Activated CD8-positive, alpha-beta T cell treated with anti-CD3 and anti-CD28 coated beads, Interleukin-2, amount 10 ng/mL, durations not matched to agents 7 days and 5 days (primary cell): ENCODE measurements around the gene EFNA3. TPM values are rescaled to one million over a fixed set of nuclear protein-coding genes. Genes with fewer than 3 reads are reported as not detected.

ENCODE experiments used
- ATAC-seq: fragments of 150-1000 bp; cut with Tn5 transposase; one replicate; pipeline ENCODE4 v1.10.0; 2021; ENCODE audit warnings: moderate library complexity
- CTCF ChIA-PET: fragments of 350-600 bp; sonication (Branson Sonifier 250); formaldehyde crosslinking; loops from one replicate; lab custom pipeline; 2021; ENCODE audit warnings: antibody characterized with exemption; lab: Charles Lee
- POLR2A ChIA-PET: fragments of 350-600 bp; sonication (Branson Sonifier 250); formaldehyde crosslinking; loops from one replicate; lab custom pipeline; 2021; ENCODE audit warnings: antibody characterized with exemption; lab: Charles Lee
- DNase-seq: peaks from one replicate; pipeline ENCODE4 v3.0.0-alpha.2; 2020
- H3K27ac Mint-ChIP-seq: one replicate; pipeline ENCODE4 v1.8.0; 2021; ENCODE audit warnings: mild to moderate bottlenecking, mixed read lengths
- H3K27me3 Mint-ChIP-seq: one replicate; pipeline ENCODE4 v1.8.0; 2021; ENCODE audit warnings: low read depth, mixed read lengths
- H3K36me3 Mint-ChIP-seq: one replicate; pipeline ENCODE4 v1.8.0; 2021; ENCODE audit warnings: low read depth, mixed read lengths
- H3K4me1 Mint-ChIP-seq: one replicate; pipeline ENCODE4 v1.8.0; 2021; ENCODE audit warnings: low read depth, mixed read lengths
- H3K4me3 Mint-ChIP-seq: one replicate; pipeline ENCODE4 v1.8.0; 2021; ENCODE audit warnings: mild to moderate bottlenecking, mixed read lengths
- H3K9me3 Mint-ChIP-seq: one replicate; pipeline ENCODE4 v1.8.0; 2022; ENCODE audit warnings: mixed read lengths; ENCODE audit not compliant: insufficient read depth
- total RNA-seq, 2 experiments: library from RNA; stranded (reverse); gene quantifications; one replicate each; pipeline ENCODE4 v1.2.3, GENCODE V29; 2021

Gene EFNA3
- total RNA-seq, 2 experiments from 2014 or later = 3.8 to 5.5 TPM

GRCh38 chr1:155086128-155086741 is 7.6 kb downstream of the EFNA3 start:
- POLR2A ChIA-PET = no interaction called here
- peaks cover 23% of the 10 kb centered on the region for H3K27me3 Mint-ChIP-seq
- no peaks in the 10 kb centered on the region for H3K36me3 Mint-ChIP-seq
- H3K4me3 Mint-ChIP-seq = peak overlapping the region; percentile 91
- no peaks in the 10 kb centered on the region for H3K9me3 Mint-ChIP-seq
- H3K27ac Mint-ChIP-seq = peak overlapping the region; percentile 78
- peaks cover 38% of the 10 kb centered on the region for H3K4me1 Mint-ChIP-seq
- DNase-seq (peak; percentile 89), ATAC-seq (peak; percentile 13)
- CTCF ChIA-PET = interaction anchor here (1.0 to 4.8 kb wide), 15 partner anchors 9 to 164 kb away, joined by 3 to 201 read pairs (median 15); partner anchors contain the start of genes ADAM15, EFNA4, KRTCAP2 and LENEP

GRCh38 chr1:155086856-155087535 is 8.4 kb downstream of the EFNA3 start:
- Mint-ChIP-seq H3K27ac (no peak overlapping the region), H3K9me3 (no peaks in the 10 kb centered on the region), H3K27me3 (peaks cover 18% of the 10 kb centered on the region), H3K4me3 (no peak overlapping the region), H3K4me1 (peaks cover 38% of the 10 kb centered on the region), H3K36me3 (no peaks in the 10 kb centered on the region)
- ATAC-seq (no peak), DNase-seq (no peak)
- CTCF ChIA-PET = interaction anchor here (1.1 to 4.8 kb wide), 9 partner anchors 9 to 164 kb away, joined by 3 to 201 read pairs (median 18); partner anchors contain the start of genes EFNA4, KRTCAP2, SLC50A1 and TRIM46
- POLR2A ChIA-PET = no interaction called here

GRCh38 chr1:155091071-155092051 is 12.7 kb downstream of the EFNA3 start:
- no peaks in the 10 kb centered on the region for H3K9me3 Mint-ChIP-seq
- H3K27ac Mint-ChIP-seq = no peak overlapping the region
- peak; percentile 85 for DNase-seq
- no peak overlapping the region for H3K4me3 Mint-ChIP-seq
- peaks cover 8% of the 10 kb centered on the region for H3K4me1 Mint-ChIP-seq
- ChIA-PET POLR2A (interaction anchor here (0.6 to 1.9 kb wide), 2 partner anchors 28 to 76 kb away, joined by 3 to 4 read pairs; no protein-coding TSS in a partner anchor), CTCF (interaction anchor here (0.6 to 5.8 kb wide), 50 partner anchors 9 to 507 kb away, joined by 3 to 166 read pairs (median 4); partner anchors contain the start of genes ADAM15, DPM3, EFNA1 and EFNA3)
- H3K27me3 Mint-ChIP-seq = peaks cover 16% of the 10 kb centered on the region
- H3K36me3 Mint-ChIP-seq = no peaks in the 10 kb centered on the region
- peak; percentile 84 for ATAC-seq

GRCh38 chr1:155092131-155092530 is 13.5 kb downstream of the EFNA3 start:
- H3K4me3 Mint-ChIP-seq = no peak overlapping the region
- ATAC-seq (no peak), DNase-seq (no peak)
- no peak overlapping the region for H3K27ac Mint-ChIP-seq
- peaks cover 16% of the 10 kb centered on the region for H3K27me3 Mint-ChIP-seq
- H3K9me3 Mint-ChIP-seq = no peaks in the 10 kb centered on the region
- CTCF ChIA-PET = interaction anchor here (0.6 to 5.8 kb wide), 33 partner anchors 11 to 135 kb away, joined by 3 to 166 read pairs (median 7); partner anchors contain the start of genes ADAM15, EFNA1, EFNA3 and KRTCAP2
- POLR2A ChIA-PET = interaction anchor here (0.6 to 1.9 kb wide), 2 partner anchors 29 to 75 kb away, joined by 3 to 4 read pairs; no protein-coding TSS in a partner anchor
- H3K4me1 Mint-ChIP-seq = peaks cover 7% of the 10 kb centered on the region
- no peaks in the 10 kb centered on the region for H3K36me3 Mint-ChIP-seq

GRCh38 chr1:155092641-155093040 is 14.0 kb downstream of the EFNA3 start:
- peaks cover 16% of the 10 kb centered on the region for H3K27me3 Mint-ChIP-seq
- ATAC-seq (no peak), DNase-seq (no peak)
- peaks cover 7% of the 10 kb centered on the region for H3K4me1 Mint-ChIP-seq
- H3K36me3 Mint-ChIP-seq = no peaks in the 10 kb centered on the region
- POLR2A ChIA-PET = interaction anchor here (1.9 kb wide), 1 partner anchor 74 kb away, joined by 4 read pairs; no protein-coding TSS in a partner anchor
- CTCF ChIA-PET = interaction anchor here (1.7 to 5.8 kb wide), 9 partner anchors 14 to 83 kb away, joined by 4 to 166 read pairs (median 10); partner anchors contain the start of genes EFNA3, KRTCAP2, SLC50A1 and TRIM46
- no peak overlapping the region for H3K4me3 Mint-ChIP-seq
- no peaks in the 10 kb centered on the region for H3K9me3 Mint-ChIP-seq
- H3K27ac Mint-ChIP-seq = no peak overlapping the region

GRCh38 chr1:155093911-155094621 is 15.4 kb downstream of the EFNA3 start:
- peaks cover 16% of the 10 kb centered on the region for H3K27me3 Mint-ChIP-seq
- no peaks in the 10 kb centered on the region for H3K9me3 Mint-ChIP-seq
- CTCF ChIA-PET = interaction anchor here (1.3 to 4.5 kb wide), 5 partner anchors 9 to 79 kb away, joined by 3 to 53 read pairs (median 23); partner anchors contain the start of gene KRTCAP2
- POLR2A ChIA-PET = no interaction called here
- no peak overlapping the region for H3K4me3 Mint-ChIP-seq
- ATAC-seq = no peak
- no peaks in the 10 kb centered on the region for H3K36me3 Mint-ChIP-seq
- no peak overlapping the region for H3K27ac Mint-ChIP-seq
- no peak for DNase-seq
- peaks cover 7% of the 10 kb centered on the region for H3K4me1 Mint-ChIP-seq

GRCh38 chr1:155094622-155094948 is 15.9 kb downstream of the EFNA3 start:
- Mint-ChIP-seq H3K27ac (no peak overlapping the region), H3K9me3 (no peaks in the 10 kb centered on the region), H3K4me3 (no peak overlapping the region), H3K27me3 (peaks cover 16% of the 10 kb centered on the region), H3K36me3 (no peaks in the 10 kb centered on the region), H3K4me1 (peaks cover 7% of the 10 kb centered on the region)
- POLR2A ChIA-PET = no interaction called here
- DNase-seq (no peak), ATAC-seq (no peak)
- CTCF ChIA-PET = interaction anchor here (1.2 to 4.5 kb wide), 5 partner anchors 9 to 78 kb away, joined by 3 to 53 read pairs (median 23); partner anchors contain the start of gene KRTCAP2

- DNase-seq (no peak), ATAC-seq (no peak)
- ChIA-PET POLR2A (no interaction called here), CTCF (interaction anchor here (1.3 to 2.0 kb wide), 2 partner anchors 8 to 74 kb away, joined by 7 to 8 read pairs; partner anchors contain the start of genes KRTCAP2 and TRIM46)
- H3K27me3 Mint-ChIP-seq = peaks cover 16% of the 10 kb centered on the region
- H3K36me3 Mint-ChIP-seq = no peaks in the 10 kb centered on the region
- no peak overlapping the region for H3K27ac Mint-ChIP-seq
- H3K4me1 Mint-ChIP-seq = no peaks in the 10 kb centered on the region
- H3K9me3 Mint-ChIP-seq = no peaks in the 10 kb centered on the region
- H3K4me3 Mint-ChIP-seq = no peak overlapping the region
These were observed 20.7 kb downstream of the EFNA3 start for GRCh38 chr1:155099331-155099730.

GRCh38 chr1:155103325-155103724 is 24.7 kb downstream of the EFNA3 start:
- DNase-seq (no peak), ATAC-seq (no peak)
- ChIA-PET CTCF (interaction anchor here (2.9 kb wide), 1 partner anchor 12 kb away, joined by 7 read pairs; no protein-coding TSS in a partner anchor), POLR2A (no interaction called here)
- Mint-ChIP-seq H3K4me1 (no peaks in the 10 kb centered on the region), H3K27ac (no peak overlapping the region), H3K9me3 (no peaks in the 10 kb centered on the region), H3K36me3 (no peaks in the 10 kb centered on the region), H3K27me3 (peaks cover 3% of the 10 kb centered on the region), H3K4me3 (no peak overlapping the region)
